Activated T-cell treated with anti-CD3 and anti-CD28 coated beads, Interleukin-2, amount 50 U/mL, for 24 hours (primary cell): Measurements from ENCODE around the gene OOSP3.
A peak's percentile ranks its signal among the peaks of the same experiment; 100 is the strongest.
"Not testable (repeated sequence)": the region's sequence is repeated elsewhere in the genome, so short reads cannot be mapped to it uniquely, and the experiment has no call there.

ENCODE experiments used
- DNase-seq: peaks from one replicate; pipeline ENCODE4 v3.0.0-alpha.2; 2020
- H3K27ac Mint-ChIP-seq: 2 replicates; pipeline ENCODE4 v1.8.0; 2020; ENCODE audit warnings: mild to moderate bottlenecking, mixed read lengths
- H3K27me3 Mint-ChIP-seq: 2 replicates; pipeline ENCODE4 v1.8.0; 2020; ENCODE audit warnings: mixed read lengths
- H3K36me3 Mint-ChIP-seq: 2 replicates; pipeline ENCODE4 v1.8.0; 2020; ENCODE audit warnings: low read depth, mixed read lengths
- H3K4me1 Mint-ChIP-seq: 2 replicates; pipeline ENCODE4 v1.8.0; 2020; ENCODE audit warnings: low read depth, mixed read lengths
- H3K4me3 Mint-ChIP-seq: 2 replicates; pipeline ENCODE4 v1.8.0; 2020; ENCODE audit warnings: mild to moderate bottlenecking, moderate library complexity, mixed read lengths
- H3K9me3 Mint-ChIP-seq: 2 replicates; pipeline ENCODE4 v1.8.0; 2020; ENCODE audit warnings: mixed read lengths

The OOSP3 gene, protein sequence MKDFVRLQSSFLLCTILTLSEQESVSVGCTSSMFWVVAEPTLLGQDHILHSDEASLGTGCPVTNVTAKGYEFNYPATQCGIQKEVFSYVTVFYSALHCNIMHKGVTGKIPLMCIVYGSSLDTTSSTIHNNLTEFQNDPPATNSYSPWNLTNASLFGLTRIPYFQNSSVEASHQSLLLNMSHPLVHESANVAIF

DNA sequence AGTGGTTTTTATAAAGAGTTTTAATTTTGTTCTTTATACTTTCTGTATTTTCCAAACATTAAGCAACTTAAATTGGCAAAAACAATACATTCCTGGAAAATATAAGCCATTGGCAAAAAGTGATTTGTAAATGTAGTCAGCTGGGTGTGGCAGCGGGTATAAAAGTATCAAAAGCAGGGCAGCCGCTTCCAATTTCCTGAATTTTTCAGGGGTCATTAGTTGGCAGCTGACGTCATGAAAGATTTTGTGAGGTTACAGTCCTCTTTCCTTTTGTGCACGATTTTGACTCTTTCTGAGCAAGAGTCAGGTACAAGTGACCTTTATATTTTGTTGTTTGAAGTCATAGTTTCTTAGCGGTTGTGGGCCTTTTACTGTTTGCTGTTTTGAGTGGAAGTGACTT is at the start of gene OOSP3:
OOSP3 (plus strand) TSS at position 208 of the 400 bp plus-strand sequence; CDS start at position 235, 27 bp downstream.
- Mint-ChIP-seq H3K36me3 (no peaks in the 10 kb centered on the region), H3K4me3 (no peak within 1 kb of the TSS), H3K27ac (no peak within 1 kb of the TSS), H3K9me3 (no peaks in the 10 kb centered on the region), H3K27me3 (peaks cover 28% of the 10 kb centered on the region), H3K4me1 (no peaks in the 10 kb centered on the region)
- DNase-seq = no peak

DNA sequence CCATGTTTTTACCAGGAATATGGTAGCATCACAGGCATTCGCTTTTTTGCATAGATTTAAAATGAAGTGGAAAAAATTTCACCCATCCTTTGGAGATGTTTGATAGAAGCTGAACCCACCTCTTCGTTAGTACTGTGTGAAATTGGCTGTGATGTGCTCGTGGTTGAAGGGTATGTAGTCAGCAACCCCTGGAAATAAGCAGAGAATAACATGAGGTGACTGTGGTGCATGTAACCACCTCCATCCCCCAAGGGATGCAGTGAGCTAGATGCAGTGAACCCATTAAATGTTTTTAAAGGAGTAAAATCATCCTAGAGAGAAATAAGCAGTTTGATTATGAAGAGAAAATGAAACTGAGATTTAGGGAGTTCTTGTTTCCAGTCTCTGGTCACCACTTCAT is 49.2 kb upstream of the OOSP3 start:
- Mint-ChIP-seq H3K27me3 (no peaks in the 10 kb centered on the region), H3K36me3 (no peaks in the 10 kb centered on the region), H3K4me1 (peaks cover 2% of the 10 kb centered on the region), H3K9me3 (no peaks in the 10 kb centered on the region), H3K27ac (no peak overlapping the region), H3K4me3 (no peak overlapping the region)
- no peak for DNase-seq

DNA sequence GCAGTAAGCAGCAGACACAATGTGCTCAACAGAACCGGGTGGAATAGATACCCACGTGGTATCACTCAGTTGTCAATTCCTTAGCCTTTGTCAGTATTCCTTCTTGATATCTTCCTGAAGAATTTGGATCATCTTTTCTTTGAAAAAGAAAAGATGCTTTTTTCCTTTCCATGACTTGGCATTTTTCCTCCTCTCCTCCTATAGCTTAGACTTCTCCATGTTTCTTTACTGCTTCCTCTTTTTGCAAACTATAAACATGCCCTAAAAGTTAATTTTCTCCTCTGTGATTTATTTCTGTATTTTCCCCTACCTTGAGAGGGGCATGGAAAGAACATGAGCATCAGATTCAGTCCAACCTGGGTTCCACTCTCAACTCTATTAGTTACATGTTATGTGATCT is 45.0 kb upstream of the OOSP3 start:
- no peaks in the 10 kb centered on the region for H3K9me3 Mint-ChIP-seq
- DNase-seq = no peak
- H3K4me3 Mint-ChIP-seq = no peak overlapping the region
- no peak overlapping the region for H3K27ac Mint-ChIP-seq
- peaks cover 3% of the 10 kb centered on the region for H3K27me3 Mint-ChIP-seq
- H3K4me1 Mint-ChIP-seq = peaks cover 2% of the 10 kb centered on the region
- H3K36me3 Mint-ChIP-seq = no peaks in the 10 kb centered on the region

DNA sequence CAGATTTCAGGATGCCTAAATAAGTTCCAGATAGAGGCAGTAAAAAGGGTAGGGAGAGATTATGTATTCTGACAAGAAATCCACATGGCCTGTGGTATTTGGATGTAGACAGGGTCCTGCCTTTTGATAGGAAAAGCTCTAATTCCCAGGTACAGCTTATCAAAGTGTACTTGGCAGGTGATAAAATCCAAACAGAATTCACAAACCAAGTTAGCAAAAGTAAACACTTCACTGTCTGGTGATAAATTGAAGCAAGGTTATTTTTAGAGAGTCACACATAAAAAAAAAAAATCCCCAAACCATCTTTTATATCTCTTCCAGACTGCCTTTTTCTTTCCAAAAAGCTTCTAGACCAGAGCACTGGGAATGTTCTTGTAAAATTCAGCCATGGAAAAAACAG is 39.0 kb upstream of the OOSP3 start:
- Mint-ChIP-seq H3K27me3 (peaks cover 7% of the 10 kb centered on the region), H3K27ac (no peak overlapping the region), H3K9me3 (no peaks in the 10 kb centered on the region), H3K4me1 (no peaks in the 10 kb centered on the region), H3K36me3 (no peaks in the 10 kb centered on the region), H3K4me3 (no peak overlapping the region)
- DNase-seq = no peak

DNA sequence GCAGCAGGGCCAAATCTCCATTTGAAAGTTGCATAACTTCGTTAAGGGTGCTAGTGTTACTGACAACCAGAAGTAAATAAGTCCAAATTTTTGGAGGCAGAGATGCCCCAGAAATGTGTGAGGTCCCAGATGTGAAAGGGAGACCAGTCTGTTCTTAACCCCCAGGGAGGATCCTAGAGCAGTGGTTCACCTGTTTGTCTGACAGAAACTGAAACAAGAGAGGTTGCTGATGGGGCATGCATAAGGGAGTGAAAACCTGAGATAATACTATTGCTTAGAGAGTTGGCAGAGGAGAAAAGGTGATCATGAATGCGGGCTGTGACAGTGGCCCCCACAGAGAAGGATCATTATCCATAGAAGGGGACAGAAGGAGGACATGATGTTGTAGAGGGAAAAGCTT is 37.1 kb upstream of the OOSP3 start:
- H3K4me1 Mint-ChIP-seq = no peaks in the 10 kb centered on the region
- H3K9me3 Mint-ChIP-seq = no peaks in the 10 kb centered on the region
- H3K4me3 Mint-ChIP-seq = no peak overlapping the region
- DNase-seq = no peak
- peaks cover 7% of the 10 kb centered on the region for H3K27me3 Mint-ChIP-seq
- no peaks in the 10 kb centered on the region for H3K36me3 Mint-ChIP-seq
- no peak overlapping the region for H3K27ac Mint-ChIP-seq

DNA sequence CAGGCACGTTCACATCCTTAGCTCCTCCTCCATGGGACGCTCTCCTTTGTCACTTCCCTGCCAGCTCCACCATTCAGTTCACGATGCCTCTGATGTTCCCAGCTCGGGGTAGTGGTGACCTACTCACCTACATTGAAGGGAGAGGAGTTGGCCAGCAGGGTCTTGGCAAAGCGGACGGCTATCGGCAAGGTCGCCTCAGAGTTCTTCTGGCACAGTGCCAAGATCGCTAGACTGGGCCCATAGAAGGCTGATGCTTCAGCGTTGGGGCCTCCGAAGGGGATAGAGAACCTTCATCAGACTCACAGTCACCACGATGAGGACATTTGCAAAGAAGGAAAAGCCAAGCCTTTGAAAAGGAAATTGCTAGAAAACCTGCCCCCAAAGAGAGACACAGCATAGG is 36.3 kb upstream of the OOSP3 start:
- DNase-seq = no peak
- Mint-ChIP-seq H3K4me1 (no peaks in the 10 kb centered on the region), H3K4me3 (no peak overlapping the region), H3K9me3 (no peaks in the 10 kb centered on the region), H3K27ac (no peak overlapping the region), H3K27me3 (peaks cover 7% of the 10 kb centered on the region), H3K36me3 (no peaks in the 10 kb centered on the region)

DNA sequence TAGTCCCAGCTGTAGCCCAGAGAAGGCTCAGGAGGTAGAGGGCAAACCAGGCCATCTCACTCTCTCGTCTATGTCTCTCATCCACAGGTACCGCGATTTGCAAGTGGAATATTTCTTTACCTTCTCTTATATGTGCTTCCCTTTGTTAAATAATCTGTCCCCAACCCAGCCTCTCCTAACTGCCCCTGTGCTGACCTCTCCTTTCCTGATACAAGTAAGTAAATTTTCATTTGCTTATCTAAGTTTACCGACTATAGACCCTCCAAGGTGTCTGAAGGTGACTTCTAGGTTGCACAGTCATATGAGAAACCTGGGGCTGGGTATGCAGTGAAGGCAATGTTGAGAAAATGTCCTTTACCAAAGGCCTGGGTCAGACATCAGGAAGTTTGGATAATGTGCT is 33.2 kb upstream of the OOSP3 start, which contains the start of gene CBLIF:
CBLIF (minus strand) TSS at position 101 of the 400 bp plus-strand sequence; CDS start at position 55, 46 bp downstream.
- no peaks in the 10 kb centered on the region for H3K9me3 Mint-ChIP-seq
- DNase-seq = no peak
- H3K4me3 Mint-ChIP-seq = no peak within 1 kb of the TSS
- H3K27me3 Mint-ChIP-seq = peaks cover 4% of the 10 kb centered on the region
- H3K36me3 Mint-ChIP-seq = no peaks in the 10 kb centered on the region
- H3K27ac Mint-ChIP-seq = no peak within 1 kb of the TSS
- no peaks in the 10 kb centered on the region for H3K4me1 Mint-ChIP-seq

DNA sequence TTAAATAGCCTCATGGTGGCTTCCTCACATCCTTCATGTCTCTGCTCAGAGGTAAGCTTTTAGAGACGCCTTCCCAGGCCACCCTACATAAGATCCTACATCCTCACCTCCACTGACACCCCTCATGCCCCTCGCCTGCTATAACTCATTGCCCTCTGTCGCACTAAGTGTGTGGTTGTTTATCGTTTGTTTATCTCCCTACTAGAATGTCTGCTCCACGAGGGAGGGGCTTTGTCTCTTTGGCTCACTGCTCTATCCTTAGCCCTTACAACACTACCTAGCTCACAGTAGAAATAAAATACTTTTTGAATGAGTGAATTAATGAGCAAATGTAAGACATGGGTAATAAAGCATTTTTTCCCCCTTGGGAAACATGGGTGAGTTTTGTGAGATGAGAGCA is 32.0 kb upstream of the OOSP3 start:
- H3K27me3 Mint-ChIP-seq = peaks cover 4% of the 10 kb centered on the region
- H3K9me3 Mint-ChIP-seq = no peaks in the 10 kb centered on the region
- no peaks in the 10 kb centered on the region for H3K4me1 Mint-ChIP-seq
- no peaks in the 10 kb centered on the region for H3K36me3 Mint-ChIP-seq
- H3K4me3 Mint-ChIP-seq = no peak overlapping the region
- DNase-seq = no peak
- H3K27ac Mint-ChIP-seq = no peak overlapping the region

DNA sequence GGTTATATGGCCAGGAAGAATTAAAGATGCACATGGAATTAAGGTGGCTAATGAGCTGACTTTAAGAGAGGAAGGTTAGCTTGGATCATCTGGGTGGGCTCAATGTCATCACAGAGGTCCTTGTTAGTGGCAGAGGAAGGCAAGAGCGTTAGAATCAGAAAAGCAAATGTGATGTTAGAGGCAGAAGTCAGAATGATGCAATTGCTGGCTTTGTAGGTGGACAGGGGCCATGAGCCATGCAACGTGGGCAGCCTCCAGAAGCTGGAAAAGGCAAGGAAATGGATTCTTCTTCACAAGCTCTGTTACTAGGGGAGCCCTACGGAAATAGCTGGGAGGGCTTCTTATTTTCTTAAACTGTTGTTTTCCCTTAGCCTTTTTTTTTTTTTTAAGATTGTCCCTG is 31.0 kb upstream of the OOSP3 start:
- no peak overlapping the region for H3K27ac Mint-ChIP-seq
- H3K9me3 Mint-ChIP-seq = no peaks in the 10 kb centered on the region
- no peaks in the 10 kb centered on the region for H3K36me3 Mint-ChIP-seq
- DNase-seq = no peak
- H3K4me3 Mint-ChIP-seq = no peak overlapping the region
- H3K27me3 Mint-ChIP-seq = peaks cover 4% of the 10 kb centered on the region
- no peaks in the 10 kb centered on the region for H3K4me1 Mint-ChIP-seq

DNA sequence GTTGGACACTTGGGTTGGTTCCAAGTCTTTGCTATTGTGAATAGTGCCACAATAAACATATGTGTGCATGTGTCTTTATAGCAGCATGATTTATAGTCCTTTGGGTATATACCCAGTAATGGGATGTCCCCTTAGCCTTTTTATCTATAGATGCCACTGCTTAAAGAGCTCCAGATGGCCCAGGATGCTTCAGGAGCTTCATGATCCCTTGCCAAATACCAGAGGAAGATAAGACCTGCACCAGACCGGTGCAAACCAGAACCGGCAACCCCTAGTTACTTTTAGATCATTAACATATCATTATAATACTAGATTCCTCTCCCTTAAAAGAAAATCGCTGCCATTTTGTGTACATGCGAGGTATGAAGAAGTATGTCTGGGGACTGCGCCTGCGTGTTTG is 30.1 kb upstream of the OOSP3 start:
- not testable (repeated sequence) for H3K27me3 Mint-ChIP-seq, H3K27ac Mint-ChIP-seq, DNase-seq, H3K4me1 Mint-ChIP-seq, H3K9me3 Mint-ChIP-seq, H3K4me3 Mint-ChIP-seq, H3K36me3 Mint-ChIP-seq

DNA sequence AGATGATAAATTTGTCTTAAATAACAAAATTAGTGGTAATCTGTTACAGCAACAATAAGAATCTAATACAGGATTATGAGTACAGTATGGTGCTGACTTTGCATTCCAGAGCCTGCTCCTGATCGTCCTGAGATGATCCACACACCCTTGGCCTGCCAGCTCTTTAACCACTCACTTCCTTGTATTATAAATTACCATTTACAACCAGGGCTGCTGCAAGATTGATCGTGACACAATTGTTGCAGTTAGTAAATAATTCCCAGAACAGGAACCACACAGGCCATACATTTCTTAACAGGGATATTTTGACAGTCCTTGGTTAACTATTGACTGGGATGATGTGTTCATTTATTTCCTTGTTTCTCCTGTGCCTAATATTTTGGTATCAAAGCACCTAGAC is 29.5 kb upstream of the OOSP3 start:
- H3K9me3 Mint-ChIP-seq = no peaks in the 10 kb centered on the region
- H3K4me1 Mint-ChIP-seq = no peaks in the 10 kb centered on the region
- H3K36me3 Mint-ChIP-seq = no peaks in the 10 kb centered on the region
- no peak for DNase-seq
- no peaks in the 10 kb centered on the region for H3K27me3 Mint-ChIP-seq
- no peak overlapping the region for H3K4me3 Mint-ChIP-seq
- H3K27ac Mint-ChIP-seq = no peak overlapping the region

DNA sequence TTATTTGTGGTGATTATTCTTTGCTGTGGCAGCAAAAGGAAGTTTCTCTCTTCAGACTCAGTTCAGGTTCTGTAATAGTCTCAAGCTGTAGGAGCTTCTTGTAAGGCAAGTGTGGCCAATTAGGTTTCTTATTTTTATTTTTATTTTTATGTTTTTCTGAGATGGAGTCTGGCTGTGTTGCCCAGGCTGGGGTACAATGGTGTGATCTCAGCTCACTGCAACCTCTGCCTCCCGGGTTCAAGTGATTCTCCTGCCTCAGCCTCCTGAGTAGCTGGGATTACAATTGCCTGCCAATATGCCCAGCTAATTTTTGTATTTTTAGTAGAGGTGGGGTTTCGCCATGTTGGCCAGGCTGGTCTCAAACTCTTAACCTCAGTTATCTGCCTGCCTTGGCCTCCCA is 29.0 kb upstream of the OOSP3 start:
- not testable (repeated sequence) for H3K4me1 Mint-ChIP-seq, H3K27ac Mint-ChIP-seq, DNase-seq, H3K9me3 Mint-ChIP-seq, H3K4me3 Mint-ChIP-seq, H3K36me3 Mint-ChIP-seq, H3K27me3 Mint-ChIP-seq

DNA sequence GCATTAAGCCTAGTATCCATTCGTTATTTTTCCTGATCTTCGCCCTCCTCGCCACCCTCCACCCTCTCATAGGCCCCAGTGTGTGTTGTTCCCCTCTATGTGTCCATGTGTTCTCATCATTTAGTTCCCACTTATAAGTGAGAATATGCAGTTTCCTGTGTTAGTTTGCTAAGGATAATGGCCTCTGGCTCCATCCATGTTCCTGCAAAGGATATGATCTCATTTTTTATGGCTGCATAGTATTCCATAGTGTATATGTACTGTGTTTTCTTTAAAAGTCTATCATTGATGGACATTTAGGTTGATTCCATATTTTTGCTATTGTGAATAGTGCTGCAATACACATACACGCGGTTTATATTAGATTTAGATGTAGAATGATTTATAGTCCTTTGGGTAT is 27.2 kb upstream of the OOSP3 start:
- H3K4me1 Mint-ChIP-seq = not testable (repeated sequence)

DNA sequence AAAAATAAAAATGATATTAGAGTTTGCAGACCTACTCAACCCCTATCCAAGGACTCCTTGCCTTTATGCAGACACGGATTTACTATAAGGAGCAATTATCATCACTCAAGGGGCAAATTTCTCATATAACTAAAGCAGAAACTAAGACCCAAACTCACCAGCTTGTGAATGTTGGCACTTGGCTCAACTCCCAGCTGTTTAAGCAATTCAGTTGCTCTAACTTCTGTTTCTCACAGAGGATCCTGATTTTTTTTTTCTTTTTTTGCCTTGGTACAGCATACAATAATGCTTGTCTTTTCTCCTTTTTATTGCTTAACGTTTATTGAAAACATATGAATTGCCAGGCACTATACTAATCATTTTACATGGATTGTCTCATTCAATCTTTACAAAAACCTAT is 23.7 kb upstream of the OOSP3 start:
- Mint-ChIP-seq H3K4me1 (peaks cover 26% of the 10 kb centered on the region), H3K27ac (no peak overlapping the region), H3K9me3 (no peaks in the 10 kb centered on the region), H3K36me3 (no peaks in the 10 kb centered on the region), H3K27me3 (peaks cover 9% of the 10 kb centered on the region), H3K4me3 (no peak overlapping the region)
- DNase-seq = no peak

More for the DNA sequence above, 27.2 kb upstream of the OOSP3 start:
- H3K27me3 Mint-ChIP-seq, DNase-seq, H3K36me3 Mint-ChIP-seq, H3K9me3 Mint-ChIP-seq, H3K27ac Mint-ChIP-seq, H3K4me3 Mint-ChIP-seq: not testable (repeated sequence)

DNA sequence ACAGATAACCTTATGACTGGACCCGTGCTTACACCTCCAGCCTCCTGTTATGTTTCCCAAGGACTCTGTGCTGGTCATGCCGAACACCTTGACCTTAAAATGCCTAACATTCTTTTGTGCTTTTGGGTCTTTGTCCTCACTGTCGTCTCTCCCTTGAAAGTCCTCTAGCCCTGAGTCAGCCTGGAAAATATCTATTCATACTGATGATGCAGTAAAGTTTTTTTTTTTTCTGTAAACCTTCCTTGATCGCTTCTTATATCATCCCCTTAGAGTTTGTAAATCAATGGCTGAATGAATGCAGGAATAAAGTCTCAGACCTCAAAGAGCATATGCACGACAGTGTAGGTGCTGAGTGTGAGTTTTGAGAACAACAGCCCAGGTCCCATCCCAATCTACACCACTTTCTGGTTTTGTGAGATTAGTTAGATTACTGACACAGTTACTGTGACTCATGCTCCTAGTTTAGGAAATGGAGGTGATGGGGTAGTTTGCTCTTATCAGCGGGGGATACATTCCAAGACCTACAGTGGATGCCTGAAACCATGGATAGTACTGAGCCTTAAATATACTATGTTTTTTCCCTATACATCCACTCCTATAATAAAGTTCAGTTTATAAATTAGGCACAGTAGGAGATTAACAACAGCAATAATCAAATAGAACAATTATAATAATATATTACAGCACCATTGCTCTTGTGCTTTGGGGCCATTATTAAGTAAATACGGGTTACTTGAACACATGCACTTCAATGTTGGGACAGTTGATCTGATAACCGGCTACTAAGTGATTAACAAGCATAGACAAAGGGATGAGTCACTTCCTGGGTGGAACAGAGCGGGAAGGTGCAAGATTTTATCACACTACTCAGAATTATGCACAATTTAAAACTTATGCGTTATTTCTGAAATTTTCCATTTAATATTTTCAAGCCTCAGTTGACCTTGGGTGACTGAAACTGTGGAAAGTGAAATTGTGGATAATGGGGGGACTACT is 20.8 kb upstream of the OOSP3 start:
- DNase-seq = no peak
- peaks cover 10% of the 10 kb centered on the region for H3K27me3 Mint-ChIP-seq
- no peaks in the 10 kb centered on the region for H3K36me3 Mint-ChIP-seq
- no peaks in the 10 kb centered on the region for H3K9me3 Mint-ChIP-seq
- H3K27ac Mint-ChIP-seq = peak overlapping the region; percentile 82
- peaks cover 26% of the 10 kb centered on the region for H3K4me1 Mint-ChIP-seq
- peak overlapping the region; percentile 1 for H3K4me3 Mint-ChIP-seq
